Measurements from ENCODE around the gene FYB1. TPM values are rescaled to one million over a fixed set of nuclear protein-coding genes. Genes with fewer than 3 reads are reported as not detected.

Gene FYB1
- total and polyA plus RNA-seq, 2 of the 8 experiments (the other 6 are each of a cell fraction or from before 2014, with no cell fraction given) = not detected

GRCh38 chr5:39211773-39212172 is 7.6 kb downstream of the FYB1 start:
- Histone ChIP-seq H3K14ac (ENCODE audit: insufficient read length) (no peak overlapping the region), H3K23ac (ENCODE audit: insufficient read length) (no peak overlapping the region), H4K91ac (replicated peaks; ENCODE audit: insufficient read length, low read length) (no peak overlapping the region), H3K56ac (replicated peaks; ENCODE audit: insufficient read length, low read depth, low read length) (no peak overlapping the region), H3K27ac (ENCODE audit: low read depth, low read length) (no peak overlapping the region), H2AFZ (ENCODE audit: low read length) (no peak overlapping the region), H3K9me3 (ENCODE audit: insufficient read depth in 2 of 2, low read depth in 1 of 2, low read length in 1 of 2) (no peaks in the 10 kb centered on the region), H3K79me1 (ENCODE audit: low read depth, low read length) (no peaks in the 10 kb centered on the region), H3K4me3 (ENCODE audit: extremely low read depth in 1 of 4, insufficient read depth in 2 of 4, low read depth in 3 of 4, low read length in 4 of 4) (no peak overlapping the region), H3K27me3 (replicated peaks in 1 of 4; ENCODE audit: control insufficient read depth in 3 of 4, extremely low read depth in 1 of 4, insufficient read depth in 3 of 4, low read length in 3 of 4) (no peaks in the 10 kb centered on the region), H4K5ac (ENCODE audit: insufficient read length, low read depth, low read length) (no peak overlapping the region), H4K20me1 (replicated peaks in 1 of 2; ENCODE audit: control insufficient read depth in 1 of 2, insufficient read depth in 2 of 2, low read length in 2 of 2) (no peaks in the 10 kb centered on the region), H3K9ac (replicated peaks in 1 of 4; ENCODE audit: extremely low read depth in 1 of 4, low read depth in 3 of 4, low read length in 3 of 4) (no peak overlapping the region), H3K79me2 (ENCODE audit: control insufficient read depth in 1 of 2, insufficient read depth in 2 of 2, low read length in 2 of 2) (no peaks in the 10 kb centered on the region), H3K4ac (replicated peaks; ENCODE audit: insufficient read length, low read depth, low read length) (no peak overlapping the region), H2AK5ac (ENCODE audit: low read depth, low read length) (no peak overlapping the region), H2BK15ac (ENCODE audit: low read length) (no peak overlapping the region), H3K18ac (ENCODE audit: extremely low read depth, low read length) (no peak overlapping the region), H3K4me1 (replicated peaks in 1 of 4; ENCODE audit: control insufficient read depth in 3 of 4, insufficient read depth in 4 of 4, low read length in 3 of 4) (no peaks in the 10 kb centered on the region; a peak in 1 of 7 replicates), H3K36me3 (ENCODE audit: control insufficient read depth in 2 of 4, insufficient read depth in 4 of 4, low read length in 3 of 4) (no peaks in the 10 kb centered on the region), H3K23me2 (ENCODE audit: low read depth, low read length) (no peaks in the 10 kb centered on the region), H3K4me2 (ENCODE audit: insufficient read depth in 1 of 2, low read depth in 2 of 2, low read length in 2 of 2) (no peak overlapping the region), H4K8ac (ENCODE audit: extremely low read depth, insufficient read depth, low read length) (no peak overlapping the region), H2BK12ac (ENCODE audit: low read depth, low read length) (no peak overlapping the region), H2BK5ac (ENCODE audit: low read depth, low read length) (no peak overlapping the region), H2BK120ac (replicated peaks; ENCODE audit: low read depth, low read length) (no peak overlapping the region), H2BK20ac (ENCODE audit: low read length) (no peak overlapping the region)
- DNase-seq (ENCODE audit: low read depth in 1 of 2, low spot score in 2 of 2) (no peak), FAIRE-seq (no peak)
- 98% methylated on average over 3 of the region's 3 CpGs; no CpG with 5 or more reads in 1 of the 2 experiments for WGBS, 2 experiments (ENCODE audit: extremely low coverage in 1 of 2, insufficient coverage in 1 of 2, insufficient read length in 1 of 2, insufficient replicate concordance in 2 of 2, low coverage in 1 of 2, low lambda C conversion rate in 2 of 2, missing lambda C conversion rate in 1 of 2)
- CTCF ChIA-PET (ENCODE audit: partially characterized antibody) = interaction anchor here (0.9 to 1.2 kb wide), 4 partner anchors 12 to 207 kb away, joined by 3 to 4 read pairs (median 3); no protein-coding TSS in a partner anchor
- TF ChIP-seq BRCA1 (IDR thresholded peaks at IDR 0.05; ENCODE audit: low read depth, low read length) (no peak), BACH1 (IDR thresholded peaks at IDR 0.05; ENCODE audit: low read length) (no peak), MAFK (IDR thresholded peaks at IDR 0.05; ENCODE audit: low read depth, low read length) (no peak), CEBPB (IDR thresholded peaks at IDR 0.05; ENCODE audit: low read depth, low read length) (no peak), CTBP2 (IDR thresholded peaks at IDR 0.05; ENCODE audit: borderline replicate concordance, insufficient read depth, insufficient read length, low read length) (no peak), BCL11A (IDR thresholded peaks at IDR 0.05; ENCODE audit: low read depth in 2 of 2, low read length in 2 of 2) (no peak), MAX (IDR thresholded peaks at IDR 0.05) (no peak), NRF1 (IDR thresholded peaks at IDR 0.05; ENCODE audit: low read depth, low read length) (no peak), TEAD4 (IDR thresholded peaks at IDR 0.05; ENCODE audit: low read depth, low read length) (no peak)
- POLR2A ChIA-PET (ENCODE audit: partially characterized antibody) = no interaction called here

Data from H1 (cell line).